DMS114 treated with DMSO at 0.1 percent for 48 hours (cell line): ENCODE results near the gene KDF1.
"Not testable (repeated sequence)": the region's sequence is repeated elsewhere in the genome, so short reads cannot be mapped to it uniquely, and the experiment has no call there.

Experiments used
- DNase-seq: peaks from one replicate; lab custom pipeline; 2025; ENCODE audit not compliant: unreplicated experiment; lab: John Stamatoyannopoulos, UW

The KDF1 gene

DNA sequence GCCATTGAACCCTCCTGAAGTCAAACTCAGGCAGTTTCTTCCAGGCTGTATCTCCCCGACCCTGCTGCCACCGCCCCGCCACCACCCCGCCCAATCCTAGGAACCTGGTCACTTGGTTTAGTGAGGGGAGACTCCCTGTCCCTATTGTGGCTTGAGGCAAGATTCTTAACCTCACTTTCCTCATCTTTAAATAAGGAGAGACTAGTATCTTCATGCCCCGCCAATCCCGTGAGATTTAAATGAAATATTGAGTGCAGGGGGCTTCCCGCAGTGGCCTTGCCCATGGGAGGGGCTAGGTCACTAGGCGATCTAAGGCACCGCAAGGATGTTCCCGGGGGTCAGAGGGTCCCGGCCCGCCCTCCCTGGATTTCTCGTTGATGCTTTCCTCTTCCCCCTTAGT lies 998 bp downstream of the KDF1 start:
- DNase-seq: no peak

DNA sequence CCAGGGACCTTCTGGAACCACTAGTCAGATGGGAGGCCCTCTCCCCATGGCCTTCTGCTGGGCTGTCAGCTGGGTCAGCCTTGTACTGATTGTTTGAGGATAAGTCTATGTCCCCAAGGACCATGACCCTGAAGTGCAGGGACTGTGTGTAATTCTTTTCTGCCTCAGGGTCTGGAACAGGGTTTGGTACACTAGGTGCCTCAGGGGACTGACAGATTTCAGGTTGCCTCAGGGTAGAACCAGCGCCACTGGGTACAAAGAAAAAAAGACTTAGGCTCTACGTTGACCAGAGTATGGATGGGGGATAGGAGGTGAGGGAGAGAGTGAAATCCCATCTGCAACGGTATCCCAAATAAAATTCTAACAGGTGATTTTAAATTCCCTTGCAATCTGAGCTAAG lies 3.0 kb downstream of the KDF1 start:
- no peak for DNase-seq

DNA sequence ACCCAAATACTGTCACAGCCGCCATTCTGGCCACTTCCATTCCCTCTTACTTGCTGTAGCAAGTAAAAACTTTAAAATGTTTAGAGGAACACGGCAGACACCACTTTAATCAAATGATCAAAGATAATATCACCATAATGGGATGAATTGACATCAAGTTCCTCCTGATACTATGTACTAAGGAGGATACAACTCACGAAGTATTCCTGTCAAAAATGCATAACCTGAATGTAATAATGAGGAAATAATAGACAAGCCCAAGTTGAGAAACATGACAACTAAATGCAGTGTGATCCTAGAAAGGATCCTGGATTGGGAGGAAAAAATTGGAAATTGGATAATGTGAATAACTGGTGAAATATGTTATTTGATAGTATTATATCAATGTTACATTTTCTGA lies 3.9 kb downstream of the KDF1 start:
- no peak for DNase-seq

DNA sequence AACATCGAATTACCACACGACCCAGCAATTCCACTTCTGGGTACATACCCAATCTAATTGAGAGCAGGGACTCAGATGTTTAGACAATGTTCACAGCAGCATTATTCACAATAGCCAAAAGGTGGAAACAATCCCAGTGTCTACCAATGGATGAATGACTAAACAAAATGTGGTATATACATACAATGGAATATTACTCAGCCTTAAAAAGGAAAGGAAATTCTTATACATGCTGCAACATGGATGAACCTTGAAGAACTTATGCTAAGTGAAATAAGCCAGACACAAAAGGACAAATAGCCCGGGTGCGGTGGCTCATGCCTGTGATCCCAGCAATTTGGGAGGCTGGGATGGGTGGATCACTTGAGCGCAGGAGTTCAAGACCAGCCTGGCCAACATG lies 6.9 kb downstream of the KDF1 start:
- no peak for DNase-seq

DNA sequence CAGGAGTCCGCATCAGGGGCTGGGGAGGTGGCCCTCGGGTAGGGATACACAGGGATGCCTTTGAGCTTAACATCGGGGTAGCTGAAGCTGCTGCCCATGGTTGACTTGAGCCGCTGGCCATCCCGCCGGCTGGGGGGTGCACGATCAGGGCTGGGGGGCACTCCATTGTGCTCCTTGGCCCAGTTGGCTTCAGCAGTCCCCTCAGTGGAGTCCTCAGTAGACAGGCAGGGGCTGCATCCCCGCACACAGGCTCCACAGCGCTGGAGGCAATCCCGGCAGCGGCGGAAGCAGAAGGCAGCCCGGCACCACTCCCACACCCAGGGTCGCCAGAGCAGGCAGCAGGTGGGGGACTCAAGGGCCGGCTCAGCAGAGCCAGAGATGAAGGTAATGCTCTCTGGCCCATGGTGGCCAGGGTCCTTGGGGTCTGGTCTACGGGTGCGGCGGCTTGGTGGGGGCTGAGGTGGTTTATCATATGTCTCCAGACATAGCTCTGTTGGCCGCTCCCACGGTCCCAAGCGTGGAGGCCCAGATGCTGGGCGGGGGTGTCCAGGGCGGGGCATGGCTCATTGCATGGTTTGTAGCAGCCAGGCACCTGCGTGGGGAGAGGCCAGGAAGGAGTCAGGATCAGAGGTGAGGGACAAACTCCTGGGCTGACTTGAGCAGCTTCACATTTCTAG lies 8.3 kb downstream of the KDF1 start:
- no peak for DNase-seq

DNA sequence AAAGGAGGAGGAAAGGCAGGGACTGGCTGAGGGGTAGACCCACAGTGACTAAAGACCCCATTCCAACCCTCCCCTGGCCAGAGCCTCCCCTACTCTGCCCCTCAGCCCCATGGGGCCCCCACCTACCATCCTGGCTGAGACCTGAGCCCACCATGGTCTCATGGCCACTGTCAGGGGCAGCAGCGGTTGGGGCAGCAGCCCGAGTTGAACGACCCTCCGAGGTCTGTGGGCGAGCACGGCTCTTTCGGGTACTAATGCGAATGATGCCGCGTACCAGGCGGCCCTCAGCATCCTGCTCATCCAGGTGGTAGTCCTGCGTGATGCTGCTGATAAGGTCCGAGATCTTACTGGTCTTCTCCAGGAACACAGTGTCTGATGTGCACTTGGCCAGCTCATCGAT lies 9.1 kb downstream of the KDF1 start:
- no peak for DNase-seq

DNA sequence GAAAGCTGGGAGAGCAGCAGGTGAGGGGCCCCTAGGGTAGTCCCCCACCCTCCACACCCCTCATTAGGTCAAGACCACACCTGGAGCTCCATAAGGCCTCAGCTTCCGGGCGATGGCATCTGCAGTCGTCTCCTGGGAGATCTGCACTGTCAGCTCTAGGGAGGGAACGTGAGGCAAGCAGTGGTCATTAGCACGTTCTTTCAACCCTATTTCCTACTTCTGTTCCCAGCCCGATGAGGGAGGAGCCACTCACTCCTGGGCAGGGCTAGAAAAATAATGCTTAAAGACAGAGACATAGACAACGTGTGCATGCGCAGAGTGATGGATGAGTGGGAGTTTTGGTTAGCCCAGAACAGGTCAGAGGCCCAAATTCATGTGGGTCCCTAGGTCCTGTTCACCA lies 9.7 kb downstream of the KDF1 start:
- no peak for DNase-seq

DNA sequence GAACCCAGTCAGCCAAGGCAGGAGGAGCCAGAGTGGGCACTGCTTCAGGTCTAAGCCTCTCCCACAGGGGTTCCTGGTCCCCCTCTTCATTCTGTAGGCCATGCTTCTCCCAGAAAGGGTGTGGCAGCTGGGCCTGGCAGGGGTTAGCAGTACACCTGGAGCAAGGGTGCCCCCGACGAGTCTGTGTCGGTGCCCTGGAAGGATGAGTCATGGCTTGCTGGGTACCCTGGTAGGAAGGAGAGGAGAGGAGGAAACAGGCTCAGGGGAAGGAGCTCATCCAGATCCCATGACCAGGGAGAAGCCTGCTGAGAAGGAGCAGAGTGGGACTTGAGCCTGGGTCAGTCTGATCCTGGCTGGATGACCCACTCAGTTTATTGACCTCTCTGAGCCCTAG lies 10.3 kb downstream of the KDF1 start:
- no peak for DNase-seq

DNA sequence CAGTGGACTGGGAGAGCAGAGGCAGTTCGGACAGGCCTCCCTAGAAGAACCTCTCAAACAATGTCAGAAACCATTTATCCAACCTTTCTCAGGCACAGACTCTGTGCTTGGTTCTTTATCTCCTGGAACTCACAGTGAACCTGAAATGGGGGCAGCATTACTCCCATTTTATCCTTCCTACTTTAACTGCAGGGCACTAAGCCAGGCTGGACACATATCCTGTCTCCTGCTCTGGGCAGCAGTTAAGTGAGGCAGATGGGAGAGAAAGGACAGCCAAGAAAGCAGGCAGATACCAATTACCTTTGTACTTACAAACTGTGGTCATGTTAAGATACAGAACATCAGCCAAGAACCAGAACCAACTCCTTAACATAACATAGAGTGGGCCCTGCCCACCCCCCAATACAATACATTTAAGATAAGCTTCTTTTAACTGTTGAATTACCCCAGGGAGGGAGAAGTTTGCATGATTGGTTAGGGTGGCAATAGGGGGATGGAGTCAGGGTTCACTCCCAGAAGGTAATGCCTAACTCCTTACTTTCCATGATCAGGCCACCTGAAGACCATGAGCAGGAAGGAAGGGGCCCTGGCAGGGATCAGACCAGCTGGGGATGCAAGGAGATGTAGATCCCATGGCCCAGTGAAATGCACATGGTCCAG lies 10.9 kb downstream of the KDF1 start:
- no peak for DNase-seq

DNA sequence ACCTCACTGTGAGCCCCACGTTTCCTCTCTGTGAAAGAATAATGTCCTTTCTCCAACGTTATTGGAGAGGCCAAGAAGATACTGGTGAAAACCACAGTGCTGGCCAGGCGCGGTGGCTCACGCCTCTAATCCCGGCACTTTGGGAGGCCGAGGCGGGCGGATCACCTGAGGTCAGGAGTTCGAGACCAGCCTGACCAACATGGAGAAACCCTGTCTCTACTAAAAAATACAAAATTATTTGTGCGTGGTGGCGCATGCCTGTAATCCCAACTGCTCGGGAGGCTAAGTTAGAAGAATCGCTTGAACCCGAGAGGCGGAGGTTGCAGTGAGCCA lies 11.6 kb downstream of the KDF1 start:
- not testable (repeated sequence) for DNase-seq

DNA sequence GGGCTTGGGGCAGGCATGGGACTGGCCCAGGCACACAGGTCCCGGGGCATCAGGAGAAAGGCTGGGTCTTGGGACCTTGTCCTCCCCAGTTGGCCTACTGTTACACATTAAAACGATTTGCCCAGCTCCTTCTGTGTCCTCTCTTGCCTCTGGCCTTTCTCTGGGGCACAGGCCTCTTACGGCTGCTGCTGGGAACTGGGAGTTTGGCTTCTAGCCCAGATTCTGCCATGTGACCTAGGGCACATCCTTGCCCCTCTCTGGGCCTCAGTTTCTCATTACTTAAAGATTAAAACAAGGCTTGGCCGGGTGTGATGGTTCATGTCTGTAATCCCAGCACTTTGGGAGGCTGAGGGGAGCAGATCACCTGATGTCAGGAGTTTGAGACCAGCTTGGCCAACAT lies 14.0 kb downstream of the KDF1 start:
- no peak for DNase-seq

DNA sequence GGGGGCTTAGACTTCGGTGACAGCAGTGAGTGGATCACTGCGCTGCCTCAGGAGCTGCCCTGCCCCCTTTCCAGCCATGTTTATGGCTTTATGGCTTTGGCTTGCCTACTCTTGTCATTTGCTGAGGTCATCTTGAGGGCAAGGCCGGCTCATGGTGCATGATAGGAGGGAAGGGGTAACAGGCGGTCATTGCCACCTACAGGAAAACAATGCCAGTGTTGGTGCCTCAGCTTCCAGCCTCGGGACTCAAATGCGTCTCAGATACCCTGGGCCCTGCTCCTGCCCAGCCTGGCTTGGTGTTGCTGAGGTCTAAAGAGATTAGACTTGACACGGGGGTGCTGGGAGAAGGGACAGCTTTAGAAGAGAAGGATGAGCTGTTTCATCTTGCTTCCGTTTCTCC lies 14.5 kb downstream of the KDF1 start:
- no peak for DNase-seq

DNA sequence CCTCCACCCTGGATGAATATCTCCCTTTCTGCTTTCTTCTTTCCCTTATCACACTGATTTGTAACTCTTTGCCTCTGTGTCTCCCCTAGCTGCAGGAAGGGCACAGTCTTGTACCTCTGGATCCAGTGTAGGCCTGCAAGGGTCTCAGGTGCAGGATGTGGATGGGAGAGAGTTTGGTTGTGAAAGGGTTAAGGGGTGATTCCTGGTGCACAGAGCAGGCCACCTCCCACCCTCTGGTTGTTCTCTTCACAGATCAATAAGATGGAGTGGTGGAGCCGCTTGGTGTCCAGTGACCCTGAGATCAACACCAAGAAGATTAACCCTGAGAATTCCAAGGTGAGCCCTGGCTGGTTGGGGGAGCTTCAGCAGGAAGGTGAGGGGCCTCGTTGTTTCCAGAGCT lies 15.1 kb downstream of the KDF1 start:
- DNase-seq: no peak

DNA sequence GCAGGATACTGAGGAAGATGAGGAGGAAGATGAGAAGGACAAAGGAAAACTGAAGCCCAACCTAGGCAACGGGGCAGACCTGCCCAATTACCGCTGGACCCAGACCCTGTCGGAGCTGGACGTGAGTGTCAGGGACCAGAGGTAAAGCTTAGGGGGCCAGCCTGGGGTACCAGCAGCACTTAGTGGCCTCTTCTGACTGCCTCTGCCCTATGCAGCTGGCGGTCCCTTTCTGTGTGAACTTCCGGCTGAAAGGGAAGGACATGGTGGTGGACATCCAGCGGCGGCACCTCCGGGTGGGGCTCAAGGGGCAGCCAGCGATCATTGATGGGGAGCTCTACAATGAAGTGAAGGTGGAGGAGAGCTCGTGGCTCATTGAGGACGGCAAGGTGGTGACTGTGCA lies 17.6 kb downstream of the KDF1 start:
- DNase-seq: no peak

DNA sequence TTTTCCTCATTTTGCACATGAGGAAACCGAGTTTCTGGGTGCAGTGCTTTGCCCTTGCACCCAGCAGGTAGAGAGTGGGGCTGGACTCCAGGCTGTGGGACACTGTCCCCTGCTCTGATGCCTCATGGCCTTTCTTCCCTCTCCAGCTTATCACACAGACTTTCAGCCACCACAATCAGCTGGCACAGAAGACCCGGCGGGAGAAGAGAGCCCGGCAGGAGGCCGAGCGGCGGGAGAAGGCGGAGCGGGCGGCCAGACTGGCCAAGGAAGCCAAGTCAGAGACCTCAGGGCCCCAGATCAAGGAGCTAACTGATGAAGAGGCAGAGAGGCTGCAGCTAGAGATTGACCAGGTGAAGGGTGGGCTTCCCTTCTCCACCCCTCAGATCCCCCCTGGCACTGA lies 19.0 kb downstream of the KDF1 start:
- DNase-seq: no peak

DNA sequence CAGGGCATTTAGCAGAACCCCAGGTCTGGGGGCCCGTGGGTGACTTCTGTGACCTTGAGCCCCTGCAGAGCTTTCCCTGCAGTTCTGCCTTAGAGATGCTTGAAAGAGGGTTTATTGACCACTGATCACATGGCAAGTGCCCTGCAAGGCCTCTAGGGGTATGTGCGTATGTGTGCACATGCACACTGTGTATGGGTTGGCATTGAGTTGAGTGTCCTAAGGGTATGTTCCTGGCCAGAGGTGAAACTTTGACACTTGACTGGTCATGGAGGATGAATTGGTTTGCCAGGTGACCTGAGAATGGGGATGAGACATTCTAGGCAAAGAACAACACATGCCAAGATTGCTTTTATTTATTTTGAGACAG lies 21.6 kb downstream of the KDF1 start:
- no peak for DNase-seq

DNA sequence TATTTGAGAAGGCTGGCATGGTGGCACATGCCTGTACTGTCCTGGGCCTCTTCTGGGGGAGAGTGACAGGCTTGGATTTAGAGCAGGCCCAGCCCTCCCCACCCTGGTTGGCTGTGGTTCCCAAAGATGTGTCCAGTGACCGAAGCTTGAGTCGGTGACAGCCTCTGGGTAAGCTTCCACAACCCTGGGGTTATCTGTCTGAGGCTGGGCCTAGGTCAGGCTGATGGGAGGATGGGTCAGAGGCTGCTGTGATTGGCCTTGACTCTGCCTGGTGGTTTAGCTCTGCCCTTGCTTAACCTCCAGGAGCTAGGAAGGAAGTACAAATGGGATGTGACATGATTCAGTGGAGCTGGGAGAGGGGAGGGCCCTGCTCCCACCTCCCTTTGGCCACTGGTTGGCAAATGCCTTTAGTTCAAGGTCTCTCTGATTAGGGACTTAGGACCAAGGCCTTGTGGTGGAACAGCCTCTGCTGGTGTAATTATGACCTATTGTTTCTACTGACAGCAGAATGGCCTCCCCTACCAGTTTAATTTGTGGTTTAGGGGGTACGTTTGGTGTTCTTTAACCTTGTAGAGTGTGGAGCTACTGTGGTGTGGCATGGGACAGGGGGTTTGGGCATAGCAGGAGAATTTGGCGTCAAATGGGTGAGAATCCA lies 22.1 kb downstream of the KDF1 start:
- no peak for DNase-seq

DNA sequence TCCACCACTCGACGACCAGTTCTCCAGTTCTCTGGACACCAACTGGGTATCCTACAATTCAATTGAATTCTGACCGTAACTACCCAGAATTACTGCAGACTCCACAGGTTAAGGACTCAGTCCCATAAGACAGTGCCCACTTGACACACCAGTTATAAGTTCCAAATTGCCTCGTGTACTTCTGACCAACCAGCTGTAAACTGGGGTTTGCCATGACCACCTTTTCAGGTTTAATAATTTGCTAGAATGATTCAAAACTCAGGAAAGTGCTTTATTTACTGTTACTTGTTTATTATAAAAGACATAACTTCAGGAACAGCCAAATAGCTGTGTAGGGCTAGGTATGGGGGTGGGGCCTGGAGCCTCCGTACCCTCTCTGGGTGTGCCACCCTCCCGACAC lies 23.4 kb downstream of the KDF1 start:
- no peak for DNase-seq

DNA sequence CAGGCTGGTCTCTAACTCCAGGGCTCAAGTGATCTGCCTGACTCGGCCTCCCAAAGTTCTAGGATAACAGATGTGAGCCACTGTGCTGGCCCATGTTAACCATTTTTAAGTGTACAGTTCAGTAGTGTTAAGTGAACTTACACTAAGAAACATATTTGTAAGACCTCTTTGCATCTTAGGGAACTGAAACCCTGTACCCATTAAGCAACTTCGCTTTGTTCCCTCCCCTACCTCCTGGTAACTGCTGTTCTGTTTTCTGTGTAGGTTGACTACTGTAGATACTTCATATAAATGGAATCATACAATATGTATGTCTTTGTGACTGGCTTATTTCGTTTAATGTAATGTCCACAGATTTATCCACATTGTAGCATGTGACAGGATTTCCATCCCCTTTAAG lies 27.7 kb downstream of the KDF1 start:
- no peak for DNase-seq

DNA sequence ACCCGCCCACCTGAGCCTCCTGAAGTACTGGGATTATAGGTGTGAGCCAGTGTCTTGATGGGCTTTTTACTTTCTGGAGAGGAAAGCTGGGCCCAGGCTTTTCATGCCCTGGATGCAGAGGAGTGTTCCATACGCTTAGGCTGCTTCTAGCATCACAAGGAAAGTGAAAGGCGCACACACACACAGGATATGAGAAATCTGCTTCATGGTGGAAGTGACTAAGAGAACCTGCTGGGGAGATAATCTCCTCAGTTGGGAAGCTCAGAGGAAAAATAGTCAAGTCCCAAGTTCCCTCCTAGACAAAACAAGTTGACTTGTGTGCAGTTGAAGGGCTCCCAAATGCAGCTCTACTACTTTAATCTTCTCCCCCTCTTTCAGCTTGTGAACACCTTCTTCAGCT lies 36.6 kb downstream of the KDF1 start:
- no peak for DNase-seq

DNA sequence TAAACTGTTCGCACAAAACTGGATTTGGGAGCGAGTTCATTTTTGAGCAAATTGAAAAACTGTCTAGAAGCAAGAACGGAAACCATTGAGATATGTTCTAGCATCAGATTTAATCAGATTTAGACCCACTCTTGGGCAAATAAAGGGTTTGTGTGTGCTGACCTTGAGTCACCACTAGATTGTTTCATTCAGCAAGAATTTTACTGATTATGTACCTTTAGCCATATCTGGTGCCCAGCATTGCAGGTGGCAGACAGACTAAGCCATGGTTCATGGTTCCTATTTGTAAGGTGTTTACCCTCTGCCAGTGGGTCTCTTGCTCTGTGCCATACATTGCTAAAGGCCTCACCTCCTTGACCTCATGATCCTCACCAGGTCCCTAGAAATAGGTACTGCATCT lies 37.4 kb downstream of the KDF1 start:
- no peak for DNase-seq

DNA sequence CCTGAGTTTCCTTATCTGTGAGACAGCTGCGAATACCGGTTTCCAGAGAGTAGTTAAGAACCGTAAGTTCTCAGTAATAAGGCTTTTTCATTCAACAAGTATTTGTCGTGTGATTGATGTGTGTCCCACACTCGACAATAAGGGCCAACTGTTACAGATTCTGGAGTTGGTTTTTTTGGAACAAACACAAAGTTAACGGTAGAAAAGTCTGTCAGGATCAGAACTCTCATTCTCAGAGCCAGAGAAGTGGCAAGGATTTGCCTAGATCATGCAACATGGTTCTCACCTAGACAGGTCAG lies 37.9 kb downstream of the KDF1 start:
- no peak for DNase-seq
